Measurements from ENCODE around the gene SLC46A2. TPM values are rescaled to one million over a fixed set of nuclear protein-coding genes. Genes with fewer than 3 reads are reported as not detected.

SLC46A2 gene, protein sequence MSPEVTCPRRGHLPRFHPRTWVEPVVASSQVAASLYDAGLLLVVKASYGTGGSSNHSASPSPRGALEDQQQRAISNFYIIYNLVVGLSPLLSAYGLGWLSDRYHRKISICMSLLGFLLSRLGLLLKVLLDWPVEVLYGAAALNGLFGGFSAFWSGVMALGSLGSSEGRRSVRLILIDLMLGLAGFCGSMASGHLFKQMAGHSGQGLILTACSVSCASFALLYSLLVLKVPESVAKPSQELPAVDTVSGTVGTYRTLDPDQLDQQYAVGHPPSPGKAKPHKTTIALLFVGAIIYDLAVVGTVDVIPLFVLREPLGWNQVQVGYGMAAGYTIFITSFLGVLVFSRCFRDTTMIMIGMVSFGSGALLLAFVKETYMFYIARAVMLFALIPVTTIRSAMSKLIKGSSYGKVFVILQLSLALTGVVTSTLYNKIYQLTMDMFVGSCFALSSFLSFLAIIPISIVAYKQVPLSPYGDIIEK
- total RNA-seq (2022; extraction: Qiagen RNA extraction) = not detected in 5 replicates

GRCh38 chr9:112890106-112891081, at the start of gene SLC46A2:
Gene SLC46A2 (minus strand): TSS chr9:112890876. CDS start chr9:112890681, 195 bp downstream.

Other genes starting within 250 kb of the SLC46A2 start
- 14.7 to 24.5 TPM (median 16.6 TPM) in 5 replicates for gene INIP, start 172.8 kb downstream of the SLC46A2 start, total RNA-seq (2022; extraction: Qiagen RNA extraction)
- gene SNX30, start 140.1 kb downstream of the SLC46A2 start, total RNA-seq (2022; extraction: Qiagen RNA extraction) = 4.1 to 5.1 TPM (median 4.9 TPM) in 5 replicates
- gene ZNF883, start 121.3 kb upstream of the SLC46A2 start, total RNA-seq (2022; extraction: Qiagen RNA extraction) = 0.78 to 0.99 TPM (median 0.84 TPM) in 5 replicates
- gene ZFP37, start 165.8 kb upstream of the SLC46A2 start, total RNA-seq (2022; extraction: Qiagen RNA extraction) = 1.4 to 2.3 TPM (median 1.5 TPM) in 5 replicates